Measurements from ENCODE around the gene IFNA14.

GRCh38 chr9:21268347-21268657 lies 28.5 kb upstream of the IFNA14 start:
- no peak for TF ChIP-seq CTCF (conservative IDR thresholded peaks at IDR 0.05; ENCODE audit: low read depth, low read length)
- TF ChIP-seq EZH2 (IDR thresholded peaks at IDR 0.05; ENCODE audit: low read length, unreplicated experiment) = no peak
- no peak for TF ChIP-seq EZH2phosphoT487 (IDR thresholded peaks at IDR 0.05; ENCODE audit: borderline replicate concordance, low read length)
